GM12873 (cell line): ENCODE results near the gene C1QTNF9.

ENCODE experiments used
- TF ChIP-seq, protein P1 (sequence below): IDR thresholded peaks from 2 replicates; pipeline ENCODE4 v1.5.1; 2012; ENCODE audit warnings: low read depth, mild to moderate bottlenecking, moderate library complexity, low read length, control low read depth; ENCODE audit not compliant: insufficient read depth; ENCODE audit errors: missing control alignments

C1QTNF9 gene

GRCh38 chr13:24276306-24276705 lies 33.1 kb upstream of the C1QTNF9 start:
- TF ChIP-seq, protein P1, sequence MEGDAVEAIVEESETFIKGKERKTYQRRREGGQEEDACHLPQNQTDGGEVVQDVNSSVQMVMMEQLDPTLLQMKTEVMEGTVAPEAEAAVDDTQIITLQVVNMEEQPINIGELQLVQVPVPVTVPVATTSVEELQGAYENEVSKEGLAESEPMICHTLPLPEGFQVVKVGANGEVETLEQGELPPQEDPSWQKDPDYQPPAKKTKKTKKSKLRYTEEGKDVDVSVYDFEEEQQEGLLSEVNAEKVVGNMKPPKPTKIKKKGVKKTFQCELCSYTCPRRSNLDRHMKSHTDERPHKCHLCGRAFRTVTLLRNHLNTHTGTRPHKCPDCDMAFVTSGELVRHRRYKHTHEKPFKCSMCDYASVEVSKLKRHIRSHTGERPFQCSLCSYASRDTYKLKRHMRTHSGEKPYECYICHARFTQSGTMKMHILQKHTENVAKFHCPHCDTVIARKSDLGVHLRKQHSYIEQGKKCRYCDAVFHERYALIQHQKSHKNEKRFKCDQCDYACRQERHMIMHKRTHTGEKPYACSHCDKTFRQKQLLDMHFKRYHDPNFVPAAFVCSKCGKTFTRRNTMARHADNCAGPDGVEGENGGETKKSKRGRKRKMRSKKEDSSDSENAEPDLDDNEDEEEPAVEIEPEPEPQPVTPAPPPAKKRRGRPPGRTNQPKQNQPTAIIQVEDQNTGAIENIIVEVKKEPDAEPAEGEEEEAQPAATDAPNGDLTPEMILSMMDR = no peak

DNA sequence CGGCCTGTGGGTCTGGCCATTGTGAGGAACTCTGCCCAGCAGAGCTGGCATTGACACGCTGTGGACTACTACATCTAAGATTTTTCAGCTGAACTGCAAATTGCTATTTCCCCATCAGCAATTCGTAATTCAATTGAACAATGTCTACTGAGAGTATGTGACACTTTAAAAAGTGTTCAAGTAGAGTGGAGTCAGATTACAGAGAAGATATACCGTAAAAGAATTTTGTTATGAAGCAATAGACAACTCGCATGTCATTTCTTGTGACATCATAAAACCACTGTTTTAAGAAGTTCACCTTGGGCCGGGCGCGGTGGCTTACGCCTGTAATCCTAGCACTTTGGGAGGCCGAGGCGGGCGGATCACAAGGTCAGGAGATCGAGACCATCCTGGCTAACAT lies 32.5 kb upstream of the C1QTNF9 start:
- TF ChIP-seq, protein P1 = no peak

DNA sequence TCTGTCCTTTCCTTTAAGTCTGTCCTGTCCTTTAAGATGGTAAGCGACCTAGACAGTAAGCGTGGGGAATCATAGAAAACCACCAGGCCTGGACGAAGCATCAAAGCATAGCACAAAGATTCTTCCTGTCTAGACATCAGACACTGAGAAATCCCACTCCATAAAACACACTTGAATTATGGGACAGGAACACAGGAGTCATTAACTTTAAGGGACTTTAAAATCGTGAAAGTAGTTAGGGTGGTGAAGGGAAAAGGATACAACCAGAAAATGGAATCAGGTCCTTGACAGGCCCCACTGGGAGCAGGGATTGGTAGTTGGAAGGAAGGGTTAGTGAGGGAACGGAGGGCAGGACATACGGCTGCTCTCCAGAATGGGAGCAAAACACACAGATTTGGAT lies 31.6 kb upstream of the C1QTNF9 start:
- TF ChIP-seq, protein P1 = no peak

DNA sequence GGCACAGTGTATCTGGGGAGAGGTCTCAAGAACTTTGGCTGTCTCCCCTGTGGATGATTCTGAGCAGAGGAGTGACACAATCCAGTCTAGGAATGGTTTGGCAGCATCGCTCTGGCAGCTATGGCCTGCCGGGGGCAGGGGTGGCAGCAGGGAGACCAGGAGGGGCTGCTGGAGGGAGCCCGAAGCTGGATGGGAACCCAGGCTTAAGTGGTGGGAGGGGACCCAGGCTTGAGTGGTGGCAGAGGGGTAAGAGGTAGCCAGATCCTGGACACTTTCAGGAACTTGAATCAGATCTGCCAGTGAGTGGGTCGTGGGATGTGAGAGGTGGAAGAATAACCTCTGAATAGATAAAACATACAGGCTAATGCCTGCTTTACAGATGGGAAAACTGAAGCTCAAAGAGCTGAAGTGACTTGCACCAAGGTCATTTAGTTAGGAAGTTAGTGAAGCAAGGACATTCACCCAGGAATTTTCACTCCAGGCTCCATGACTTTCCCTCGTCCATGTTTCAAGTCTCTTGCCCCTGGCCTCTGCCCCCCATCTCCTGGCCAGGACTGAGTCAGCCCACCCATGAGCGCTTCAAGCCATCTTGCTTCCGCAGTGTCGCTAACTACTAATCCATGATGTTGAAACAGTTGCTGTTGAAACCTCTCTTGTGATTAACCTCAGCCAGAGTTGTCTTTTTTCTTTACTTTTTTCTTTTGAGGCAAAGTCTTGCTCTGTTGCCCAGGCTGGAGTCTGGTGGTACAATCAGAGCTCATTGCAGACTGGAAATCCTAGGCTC lies 29.9 kb upstream of the C1QTNF9 start:
- TF ChIP-seq, protein P1 = no peak

GRCh38 chr13:24280720-24281119 lies 28.7 kb upstream of the C1QTNF9 start:
- TF ChIP-seq, protein P1 = no peak

DNA sequence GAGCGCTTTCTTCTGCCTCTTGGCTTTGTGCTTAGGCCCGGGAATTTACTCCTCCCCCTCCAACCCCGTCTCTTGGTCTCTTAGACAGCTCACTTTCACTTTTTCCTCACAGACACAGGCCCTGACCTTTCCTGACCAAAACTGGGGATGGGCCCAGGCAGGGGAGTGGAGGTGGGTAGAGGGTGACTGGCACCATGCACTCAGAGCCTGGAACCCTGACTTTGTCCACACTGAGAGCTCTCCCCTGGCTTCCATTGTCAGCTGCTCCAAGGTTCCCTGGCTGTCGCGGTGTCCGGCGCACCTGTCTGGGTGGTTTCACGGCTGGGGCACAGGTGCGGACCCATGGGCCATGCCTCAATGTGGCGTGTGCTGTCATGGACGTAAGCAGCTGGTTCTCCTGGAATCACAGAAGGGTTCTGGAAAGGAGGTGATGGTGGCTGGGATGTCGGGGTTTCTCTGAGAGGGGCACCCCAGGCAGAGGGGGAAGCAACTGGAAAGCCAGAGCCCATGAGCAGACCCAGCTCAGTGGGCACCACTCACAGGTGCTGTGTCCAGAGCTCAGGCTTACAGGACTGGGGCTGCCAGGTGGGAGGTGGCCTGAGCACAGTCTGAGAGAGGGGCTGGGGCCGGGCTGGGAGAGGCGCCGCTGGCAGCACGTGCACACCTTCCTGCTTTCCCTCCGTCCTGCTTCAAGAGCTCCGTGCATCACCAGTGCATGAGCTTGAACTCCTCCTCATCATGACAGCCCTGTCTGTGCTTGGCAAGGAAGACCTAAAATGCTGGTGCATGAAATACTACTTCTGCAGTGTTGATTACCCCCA lies 28.0 kb upstream of the C1QTNF9 start:
- TF ChIP-seq, protein P1 = no peak

DNA sequence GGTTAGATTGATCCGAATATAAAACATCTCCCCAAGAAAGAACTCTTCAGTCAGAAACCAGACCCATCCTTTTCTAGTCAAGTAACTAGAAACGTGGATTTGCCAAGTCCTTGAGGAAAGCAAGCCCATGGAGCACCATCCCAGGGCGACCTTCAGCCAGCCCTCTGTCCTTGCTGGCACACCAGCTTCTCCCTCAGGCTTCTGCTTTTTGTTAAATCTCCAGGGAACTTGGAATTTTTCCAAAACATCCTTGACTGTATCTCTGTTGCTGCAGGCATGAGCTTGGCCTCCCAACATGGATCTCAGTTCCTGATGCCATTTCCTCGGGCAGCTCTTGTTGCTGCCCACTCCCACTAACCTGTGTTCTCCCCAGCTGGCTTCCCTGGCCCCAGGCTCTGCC lies 27.1 kb upstream of the C1QTNF9 start:
- TF ChIP-seq, protein P1 = no peak
